HG02642 (cell line): ENCODE data around the gene PCOLCE2.

ENCODE experiments used
- ATAC-seq: cut with Tn5 transposase; IDR thresholded peaks from one replicate; pipeline ENCODE4 v1.9.1; 2021; ENCODE audit warnings: mild to moderate bottlenecking; ENCODE audit not compliant: unreplicated experiment, poor library complexity

Gene PCOLCE2, protein sequence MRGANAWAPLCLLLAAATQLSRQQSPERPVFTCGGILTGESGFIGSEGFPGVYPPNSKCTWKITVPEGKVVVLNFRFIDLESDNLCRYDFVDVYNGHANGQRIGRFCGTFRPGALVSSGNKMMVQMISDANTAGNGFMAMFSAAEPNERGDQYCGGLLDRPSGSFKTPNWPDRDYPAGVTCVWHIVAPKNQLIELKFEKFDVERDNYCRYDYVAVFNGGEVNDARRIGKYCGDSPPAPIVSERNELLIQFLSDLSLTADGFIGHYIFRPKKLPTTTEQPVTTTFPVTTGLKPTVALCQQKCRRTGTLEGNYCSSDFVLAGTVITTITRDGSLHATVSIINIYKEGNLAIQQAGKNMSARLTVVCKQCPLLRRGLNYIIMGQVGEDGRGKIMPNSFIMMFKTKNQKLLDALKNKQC

DNA sequence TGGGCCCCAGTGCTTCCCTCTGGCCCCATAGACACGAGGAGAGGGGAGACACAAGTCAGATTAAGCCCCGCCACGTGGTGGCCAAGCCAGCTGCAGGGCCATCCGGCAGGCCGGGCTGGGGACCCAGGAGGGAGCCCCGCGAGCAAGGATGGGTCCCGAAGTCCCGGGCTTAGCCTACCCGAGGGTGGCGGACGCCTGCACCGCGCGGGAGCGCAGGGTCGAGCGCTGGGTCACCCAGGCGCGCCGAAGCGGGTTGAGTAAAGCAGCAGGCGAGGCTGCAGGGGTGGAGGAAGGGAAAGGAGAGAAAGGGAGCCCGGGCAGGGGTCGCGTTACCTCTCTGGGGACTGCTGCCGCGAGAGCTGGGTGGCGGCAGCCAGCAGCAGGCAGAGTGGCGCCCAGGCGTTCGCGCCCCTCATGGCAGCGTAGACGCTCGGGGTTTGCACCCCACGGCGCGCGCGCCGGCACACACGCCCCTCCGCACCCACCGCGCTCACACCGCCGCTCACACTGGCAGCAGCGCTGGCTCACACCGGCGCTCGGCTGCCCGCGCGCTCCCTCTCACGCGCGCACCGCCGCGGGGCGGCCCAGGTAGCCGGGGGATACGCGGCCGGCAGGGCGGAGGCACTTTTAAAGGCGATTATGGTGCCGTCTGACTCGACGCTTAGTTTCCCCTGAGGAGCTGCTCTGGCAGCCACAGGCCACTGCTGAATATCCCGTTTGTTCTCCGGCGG lies at the start of gene PCOLCE2:
PCOLCE2 (minus strand) TSS at position 603 of the 731 bp plus-strand sequence; CDS start at position 416, 187 bp downstream.
- ATAC-seq: no peak

DNA sequence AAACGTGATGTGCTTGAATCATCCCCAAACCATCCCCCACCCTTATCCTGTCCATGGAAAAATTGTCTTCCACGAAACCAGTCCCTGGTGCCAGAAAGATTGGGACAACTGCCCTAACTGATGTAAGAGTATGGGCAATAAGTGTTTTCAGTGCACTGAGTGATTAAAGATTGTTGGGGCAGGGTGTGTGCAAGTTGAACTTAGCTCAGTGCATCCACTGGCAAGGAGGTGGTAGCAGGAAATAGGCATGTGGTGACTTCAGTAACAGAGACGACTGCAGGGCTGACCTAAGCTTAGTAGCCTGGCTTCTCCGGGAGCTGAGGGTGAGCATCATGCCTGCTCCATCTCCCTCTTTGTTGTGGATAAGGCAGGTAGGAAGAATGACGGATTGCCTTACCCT lies 47.1 kb upstream of the PCOLCE2 start:
- no peak for ATAC-seq

DNA sequence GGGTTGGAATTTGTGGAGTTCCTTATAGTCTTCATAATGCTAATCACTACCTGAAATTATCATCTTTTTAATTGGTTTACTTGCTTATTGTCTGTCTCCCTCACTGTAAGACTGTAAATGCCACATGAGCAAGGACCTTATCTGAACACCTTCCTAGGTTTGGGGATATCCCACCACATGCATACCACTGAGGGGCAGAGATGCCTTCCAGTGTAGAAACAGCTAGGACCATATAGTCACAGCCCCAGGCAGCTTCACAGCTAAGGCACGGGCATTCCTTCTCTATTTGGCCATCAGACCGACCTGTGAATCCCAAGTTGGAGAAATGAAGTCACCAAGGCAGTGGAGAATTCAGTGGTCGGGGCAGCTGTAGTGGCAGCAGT lies 46.0 kb upstream of the PCOLCE2 start:
- no peak for ATAC-seq

DNA sequence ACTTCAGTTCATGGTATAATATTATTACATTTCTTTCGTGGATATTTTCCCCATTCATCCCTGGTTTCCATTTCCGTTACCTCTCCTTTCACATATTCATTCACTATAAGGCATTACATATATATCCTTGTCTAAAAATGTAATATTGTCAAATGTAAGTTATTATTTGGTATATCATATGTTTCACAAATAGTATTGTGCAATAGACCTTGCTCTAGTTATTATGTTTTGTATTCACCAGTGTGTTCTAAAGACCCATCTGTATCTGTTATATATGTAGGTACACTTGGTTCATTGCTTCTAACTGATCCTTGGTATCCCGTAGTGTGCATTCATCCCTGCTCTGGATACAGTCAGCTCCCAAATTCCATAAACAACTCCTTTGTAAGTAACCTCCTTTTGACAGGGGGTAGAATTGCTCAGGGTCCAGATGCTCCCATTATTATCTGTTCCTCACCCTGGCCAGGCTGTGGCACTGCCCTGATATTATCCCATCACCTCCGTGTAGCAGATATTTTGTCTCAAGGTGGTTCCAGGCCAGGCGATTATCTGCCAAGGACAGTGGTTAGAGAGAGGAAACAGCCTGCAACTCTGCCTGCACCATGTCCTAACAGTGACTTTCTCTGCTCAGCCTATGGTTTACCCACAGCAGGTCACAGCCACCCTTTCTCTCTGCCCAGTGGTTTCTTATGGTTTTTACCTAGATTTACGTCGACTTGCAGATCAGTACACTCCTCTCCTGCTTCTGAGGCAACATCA lies 45.4 kb upstream of the PCOLCE2 start:
- ATAC-seq: no peak

DNA sequence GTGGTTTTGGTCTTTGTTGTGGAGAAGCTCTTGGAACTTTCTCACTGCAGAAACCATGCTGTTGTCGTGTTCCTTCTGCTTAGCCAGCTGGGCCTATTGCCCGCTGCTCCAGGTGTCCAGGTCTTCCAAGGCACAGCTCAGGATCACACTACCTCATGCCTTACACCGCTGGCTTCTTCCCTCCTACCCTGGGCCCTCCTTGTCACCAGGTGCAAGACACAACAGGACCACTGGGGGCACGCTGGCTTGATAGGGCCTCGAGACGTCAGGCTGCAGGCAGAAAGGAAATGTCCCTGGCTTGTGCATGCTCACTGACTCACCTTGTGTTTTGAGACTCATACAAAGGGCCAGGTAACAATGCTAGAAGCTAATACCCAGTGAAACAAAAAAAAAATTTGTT lies 42.3 kb upstream of the PCOLCE2 start:
- peak; percentile 81 for ATAC-seq

DNA sequence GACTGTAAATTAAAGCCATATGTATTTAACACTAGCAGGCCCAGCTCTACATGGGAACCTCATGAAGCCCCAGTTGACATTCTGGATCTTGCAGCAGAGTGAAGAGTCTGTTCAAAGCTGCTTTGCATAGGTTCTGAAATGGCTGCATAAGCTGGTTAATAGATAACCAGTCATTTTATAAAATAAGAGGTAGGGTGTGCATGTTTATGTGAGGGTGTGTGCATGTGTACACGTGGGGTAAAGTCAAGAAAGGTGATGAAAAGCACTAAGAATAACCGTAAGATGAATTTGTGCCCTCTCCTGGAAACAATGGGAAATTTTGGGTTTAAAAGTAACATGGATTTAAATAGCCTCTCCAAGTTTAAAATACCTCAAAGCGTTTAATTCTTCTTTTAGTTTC lies 41.6 kb upstream of the PCOLCE2 start:
- ATAC-seq: no peak

DNA sequence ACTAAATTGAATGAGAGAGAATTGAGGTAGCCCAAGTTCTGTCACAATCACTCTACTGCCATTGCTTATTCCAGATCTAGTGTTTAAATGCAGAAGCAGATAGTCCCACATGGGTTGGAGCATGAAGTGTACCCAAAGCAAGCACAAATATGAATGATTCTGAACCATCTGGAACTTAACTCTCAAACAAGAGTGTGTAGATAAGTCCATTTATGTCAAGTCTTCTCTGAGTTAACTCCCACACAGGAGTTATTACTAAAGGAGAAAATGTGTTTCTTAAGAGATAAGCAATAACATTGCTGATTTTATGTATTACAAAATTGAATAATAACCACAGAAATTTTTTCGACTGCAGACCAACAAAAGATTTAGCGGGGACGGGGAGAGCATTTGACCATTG lies 41.0 kb upstream of the PCOLCE2 start:
- ATAC-seq: no peak

DNA sequence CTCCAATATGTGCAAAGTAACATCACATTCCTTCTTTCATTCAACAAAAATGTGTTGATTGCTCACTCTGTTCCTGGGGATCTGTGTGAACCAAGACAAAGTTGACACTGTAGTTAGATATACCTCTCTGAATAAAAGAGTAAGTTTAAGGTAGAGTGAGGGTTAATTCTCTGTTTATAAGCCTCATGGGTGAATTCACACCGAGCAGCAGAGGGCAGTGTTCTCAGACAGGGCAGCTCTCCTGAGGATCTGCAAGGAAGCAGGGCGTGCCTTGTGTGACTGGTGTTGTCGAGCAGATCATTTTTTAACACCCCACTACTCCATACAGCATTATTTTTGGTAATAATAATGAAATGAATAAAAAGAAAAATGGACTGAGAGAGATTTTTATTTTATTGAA lies 40.2 kb upstream of the PCOLCE2 start:
- ATAC-seq: no peak

DNA sequence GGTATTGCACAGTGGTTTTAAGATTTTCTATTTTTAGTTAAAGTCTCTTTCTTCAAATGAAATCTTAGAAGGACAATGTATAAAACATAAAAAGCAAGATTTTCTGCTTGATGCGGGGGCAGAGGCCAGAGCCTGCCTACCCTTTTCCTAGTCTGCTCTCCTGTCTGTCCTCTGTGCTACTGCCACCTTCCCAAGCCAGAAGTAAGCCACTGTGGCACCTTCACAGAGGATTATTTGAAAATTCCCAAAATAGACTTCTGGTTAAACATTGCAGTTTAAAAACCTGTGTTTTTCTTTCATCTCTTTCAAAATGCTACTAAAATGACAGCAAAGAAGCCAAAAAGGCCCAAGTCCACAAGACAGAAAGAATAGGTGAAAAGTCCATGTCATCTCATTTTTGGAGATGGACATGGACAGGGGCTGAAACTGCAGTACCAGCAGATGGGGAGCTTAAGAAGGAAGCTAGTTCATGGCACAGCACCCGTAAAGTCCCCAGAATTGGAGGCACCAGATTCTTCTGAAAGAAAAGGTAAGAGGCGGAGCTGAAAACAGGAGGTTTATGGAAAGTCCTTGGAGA lies 37.6 kb upstream of the PCOLCE2 start:
- no peak for ATAC-seq

DNA sequence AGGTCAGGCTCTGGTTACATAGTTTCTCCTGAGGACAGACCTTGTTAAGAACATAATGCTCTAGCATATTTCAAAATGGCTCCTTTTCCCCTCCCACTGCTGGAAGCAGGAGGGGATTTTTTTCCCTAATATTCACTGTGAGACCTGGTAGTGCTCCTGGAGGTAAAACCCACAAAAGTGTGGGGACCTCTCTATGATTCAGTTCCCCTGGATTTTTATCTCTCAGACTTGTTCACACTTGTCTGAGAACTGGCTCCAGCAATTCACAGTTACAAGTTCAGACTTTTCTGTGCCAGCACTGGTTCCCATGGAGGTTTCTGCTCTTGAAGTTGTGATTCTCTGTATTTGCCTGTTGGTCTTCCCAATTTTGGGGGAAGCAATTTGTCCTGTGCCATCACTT lies 36.3 kb upstream of the PCOLCE2 start:
- ATAC-seq: no peak

DNA sequence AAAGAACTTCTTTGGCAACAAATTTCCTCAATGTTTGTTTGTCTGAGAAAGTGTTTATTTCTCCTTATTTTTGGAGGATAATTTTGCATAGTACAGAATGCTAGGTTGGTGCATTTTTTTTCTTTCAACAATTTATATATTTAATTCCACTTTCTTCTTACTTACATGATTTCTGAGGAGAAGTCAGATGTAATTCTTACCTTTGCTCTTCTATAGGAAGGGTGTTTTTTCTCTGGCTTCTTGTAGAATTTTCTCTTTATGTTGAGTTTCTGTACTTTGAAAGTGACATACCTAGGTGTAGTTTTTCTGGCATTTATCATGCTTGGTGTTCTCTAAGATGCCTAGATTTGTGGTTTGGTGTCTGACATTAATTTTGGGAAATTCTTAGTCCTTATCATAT lies 34.8 kb upstream of the PCOLCE2 start:
- ATAC-seq: no peak

DNA sequence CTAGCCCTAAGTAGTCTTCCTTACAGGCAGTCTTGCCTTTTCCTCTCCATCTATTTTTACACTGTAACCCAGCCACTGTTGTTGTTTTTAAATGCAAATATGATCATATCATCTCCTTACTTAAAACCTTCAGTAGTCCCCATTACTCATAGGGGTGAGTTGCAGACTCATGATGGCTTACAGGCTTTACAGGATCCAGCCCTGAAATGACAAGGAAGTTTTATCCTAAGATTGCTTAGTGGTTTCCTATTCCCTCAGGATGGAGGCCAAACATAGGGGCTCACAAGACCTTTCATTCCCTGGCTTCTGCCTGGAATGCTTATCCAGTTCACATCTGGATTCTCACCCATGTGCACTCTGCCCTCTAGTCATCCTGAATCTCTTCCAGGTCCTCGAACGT lies 27.7 kb upstream of the PCOLCE2 start:
- ATAC-seq: no peak

DNA sequence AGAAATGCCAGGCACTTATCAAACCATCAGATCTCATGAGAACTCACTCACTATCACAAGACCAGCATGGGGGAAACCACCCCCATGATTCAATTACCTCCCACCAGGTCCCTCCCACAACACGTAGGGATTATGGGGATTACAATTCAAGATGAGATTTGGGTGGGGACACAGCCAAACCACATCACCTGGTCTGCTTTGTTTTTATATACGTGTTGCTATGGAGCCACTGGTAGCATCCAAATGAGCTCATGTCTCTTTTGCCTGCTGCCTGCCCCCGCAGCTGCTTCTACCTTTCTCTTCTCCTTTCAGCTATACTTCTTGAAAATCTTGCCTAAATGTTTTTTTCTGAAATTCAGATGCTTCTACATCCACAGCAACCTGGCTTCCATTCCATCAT lies 26.8 kb upstream of the PCOLCE2 start:
- no peak for ATAC-seq

DNA sequence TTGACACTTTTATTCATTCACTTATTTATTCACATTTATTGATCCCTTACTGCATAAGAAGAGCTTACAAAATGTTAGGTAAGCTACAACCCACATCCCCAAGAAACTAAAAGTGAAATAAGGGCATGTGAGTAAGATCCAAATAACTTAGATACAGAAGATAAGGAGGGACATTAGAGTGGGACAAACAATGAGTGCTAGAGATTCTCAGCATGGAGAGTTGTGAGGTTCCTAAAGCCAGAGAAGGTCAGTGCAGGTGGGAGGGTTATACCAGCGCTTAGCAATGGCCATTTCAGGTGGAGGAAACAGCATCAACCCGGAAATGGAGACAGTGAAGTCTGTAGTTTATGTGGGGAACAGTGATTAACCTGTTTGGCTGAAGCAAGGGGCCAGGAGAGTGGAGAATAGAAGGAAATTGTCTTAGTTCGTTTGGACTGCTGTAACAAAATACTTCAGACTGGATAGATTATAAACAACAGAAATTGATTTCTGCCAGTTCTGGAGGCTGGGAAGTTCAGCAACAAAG lies 25.5 kb upstream of the PCOLCE2 start:
- ATAC-seq: no peak

DNA sequence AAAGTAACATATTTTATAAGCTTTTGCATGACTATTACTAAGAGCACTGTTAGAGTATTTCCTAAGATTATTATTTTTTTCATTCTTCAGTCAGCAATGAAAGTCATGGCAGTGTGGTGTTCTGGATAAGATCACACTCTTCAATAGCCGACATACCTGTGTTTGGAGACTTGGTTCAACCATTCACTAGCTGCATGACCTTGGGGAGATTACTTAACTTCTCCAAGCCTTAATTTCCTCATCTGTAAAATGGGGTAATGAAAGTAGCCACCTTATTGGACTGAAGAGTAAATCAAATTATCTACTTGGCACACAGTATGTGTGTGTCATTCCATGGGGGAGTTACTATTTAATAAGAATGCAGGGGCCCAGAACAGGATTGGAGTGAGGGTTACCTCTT lies 24.5 kb upstream of the PCOLCE2 start:
- ATAC-seq: no peak

DNA sequence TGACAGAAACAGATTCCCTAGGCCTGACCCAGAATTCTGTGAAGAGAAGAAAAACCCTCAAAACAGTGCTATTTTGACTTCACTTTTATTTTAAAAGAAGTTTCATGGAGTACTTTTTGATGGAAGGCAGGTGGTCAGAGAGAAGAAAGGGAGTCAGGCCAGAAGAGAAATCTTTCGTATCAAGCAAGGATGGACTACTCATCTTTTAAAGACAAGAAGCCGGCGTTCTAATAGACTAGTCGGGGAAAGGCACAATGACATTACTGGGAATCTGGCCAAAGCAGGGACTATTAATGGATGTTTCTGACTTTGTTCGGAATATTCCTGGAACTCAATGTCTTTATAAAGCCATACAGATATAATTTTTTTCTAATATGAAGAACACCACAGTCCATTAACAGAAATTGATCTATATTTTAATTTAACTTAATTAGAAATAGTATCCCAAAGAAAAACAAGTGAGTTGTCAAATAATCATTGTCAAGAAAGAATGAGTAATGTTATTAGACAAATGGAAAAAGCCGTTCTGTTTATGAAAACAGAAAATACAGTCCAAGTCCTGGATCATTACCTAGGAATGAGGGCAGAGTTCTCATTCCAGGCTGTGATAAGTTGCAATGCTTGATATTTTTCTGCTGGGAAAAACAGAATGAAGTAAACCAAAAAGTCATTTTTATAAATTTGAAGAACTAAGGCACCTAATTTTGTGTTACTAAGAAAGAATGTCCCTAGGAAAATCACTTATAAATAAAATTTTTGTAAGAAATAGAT lies 23.7 kb upstream of the PCOLCE2 start:
- no peak for ATAC-seq

DNA sequence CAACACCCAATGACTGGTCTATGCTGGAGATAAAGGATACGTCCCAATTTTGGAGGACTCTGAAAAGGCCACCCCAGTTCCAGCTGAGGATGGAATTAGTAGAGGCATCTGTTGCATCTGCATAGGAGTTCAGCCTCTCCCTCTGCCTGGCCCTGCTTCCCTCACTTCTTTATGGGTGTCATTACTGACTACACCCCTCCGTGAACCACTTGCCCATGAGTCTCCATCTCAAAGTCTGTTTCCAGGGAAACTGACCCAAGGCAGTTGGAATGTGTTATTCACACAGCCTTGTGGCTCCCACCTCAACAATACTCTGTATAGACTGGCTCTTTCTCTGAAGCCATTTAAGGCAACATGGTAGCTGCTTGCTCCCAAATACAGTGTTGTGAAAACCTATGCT lies 21.4 kb upstream of the PCOLCE2 start:
- ATAC-seq: no peak

DNA sequence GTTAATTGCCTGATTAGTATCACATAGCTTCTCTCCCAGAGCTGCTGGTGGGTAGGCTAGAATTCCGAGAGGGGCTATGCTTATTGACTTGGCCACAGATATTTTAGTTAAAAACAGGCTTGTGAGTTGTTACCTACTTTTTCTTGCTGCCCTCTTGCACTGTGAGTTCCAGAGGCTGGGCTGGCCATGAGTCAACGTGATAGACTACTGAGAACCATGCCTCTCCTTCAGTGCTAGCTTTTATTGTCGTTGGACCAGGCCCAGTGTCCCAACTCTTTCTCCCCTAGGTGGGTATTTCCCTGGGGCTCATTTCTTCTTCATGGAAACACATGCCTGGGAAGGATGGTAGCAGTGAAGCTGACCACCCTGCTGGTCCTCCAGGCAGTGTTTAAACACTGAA lies 20.4 kb upstream of the PCOLCE2 start:
- no peak for ATAC-seq

DNA sequence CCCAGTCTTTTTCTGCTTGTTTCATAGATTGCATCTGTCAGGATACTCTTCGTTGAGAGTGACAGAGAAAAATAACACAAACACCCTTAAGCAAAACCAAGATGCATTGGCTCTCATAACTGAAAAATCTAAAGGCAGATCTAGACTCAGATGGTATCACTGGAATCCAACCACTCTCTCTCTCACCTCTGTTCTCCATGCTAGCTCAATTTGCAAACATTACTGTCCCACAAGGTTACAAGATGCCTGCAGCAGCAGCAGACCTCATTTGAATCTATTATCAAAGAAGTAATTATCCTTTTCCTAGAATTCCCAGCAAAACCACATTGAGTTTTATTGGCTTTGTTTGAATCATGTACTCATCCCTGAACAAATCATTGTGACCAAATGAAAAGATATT lies 19.1 kb upstream of the PCOLCE2 start:
- ATAC-seq: no peak
